SW 1271 (cell line): ENCODE data around the gene KDELR3.

Experiments
- DNase-seq, 2 experiments: peaks; one replicate each; lab custom pipeline; 2025; lab: John Stamatoyannopoulos, UW

KDELR3 gene

DNA sequence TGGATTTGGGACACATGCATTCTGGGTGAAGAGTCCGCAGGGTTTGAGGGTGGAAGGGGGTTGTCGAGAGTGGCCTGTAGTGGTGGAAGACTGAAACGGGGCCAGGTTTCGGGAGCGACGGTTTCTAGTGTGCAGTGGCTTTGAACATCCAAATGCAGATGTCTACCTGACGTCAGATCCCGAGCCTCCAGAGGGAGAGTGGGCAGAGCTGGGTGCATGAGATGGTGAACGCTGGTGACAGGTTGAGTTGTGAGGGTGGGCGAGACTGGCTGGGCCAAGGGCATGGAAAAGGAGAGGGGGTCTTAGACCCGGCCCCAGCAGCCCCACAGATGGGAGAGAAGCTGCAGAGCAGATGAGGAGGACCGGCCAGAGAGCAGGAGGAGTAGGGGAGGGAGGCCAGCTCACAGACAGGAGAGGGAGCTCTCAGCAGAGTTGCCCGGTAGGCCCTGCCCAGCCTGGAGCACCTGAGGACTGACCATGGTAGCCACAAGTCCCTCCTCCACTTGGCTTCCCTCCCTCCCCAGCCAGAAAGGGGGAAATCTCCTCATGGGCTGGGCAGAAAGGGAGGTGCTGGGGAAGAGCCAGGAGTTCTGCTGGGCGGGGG is 27.0 kb upstream of the KDELR3 start:
- no peak for DNase-seq

DNA sequence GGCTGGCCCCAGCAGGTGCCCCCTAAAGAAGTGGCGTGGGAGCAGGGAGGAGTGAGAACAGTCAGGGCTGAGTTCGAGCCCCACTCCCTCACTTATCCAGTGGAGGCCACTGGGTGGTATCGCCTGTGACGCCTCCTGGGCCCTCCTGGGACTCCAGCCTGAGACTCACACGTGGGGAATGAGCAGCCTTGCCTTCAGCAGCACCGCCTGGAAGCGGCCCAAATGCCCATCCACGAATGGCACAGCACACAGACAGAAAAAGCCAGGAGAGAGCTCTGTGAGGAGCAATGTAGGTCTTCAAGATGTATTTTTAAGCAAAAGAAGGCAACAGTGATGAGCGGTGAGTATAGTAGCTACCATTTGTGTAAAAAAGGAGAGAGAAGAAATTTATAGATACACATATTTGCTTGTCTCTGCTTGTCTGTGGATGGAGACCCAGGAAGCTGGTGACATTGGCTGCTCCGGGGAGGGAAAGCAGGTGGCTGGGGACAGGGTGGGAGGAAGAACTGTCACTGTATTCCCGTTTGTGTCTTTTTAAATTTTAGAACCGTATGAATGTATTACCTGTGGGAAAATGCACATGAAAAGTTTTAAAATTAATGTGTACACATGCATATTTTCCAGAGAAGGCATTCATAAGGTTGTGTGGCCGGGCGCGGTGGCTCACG is 26.1 kb upstream of the KDELR3 start:
- no peak for DNase-seq

DNA sequence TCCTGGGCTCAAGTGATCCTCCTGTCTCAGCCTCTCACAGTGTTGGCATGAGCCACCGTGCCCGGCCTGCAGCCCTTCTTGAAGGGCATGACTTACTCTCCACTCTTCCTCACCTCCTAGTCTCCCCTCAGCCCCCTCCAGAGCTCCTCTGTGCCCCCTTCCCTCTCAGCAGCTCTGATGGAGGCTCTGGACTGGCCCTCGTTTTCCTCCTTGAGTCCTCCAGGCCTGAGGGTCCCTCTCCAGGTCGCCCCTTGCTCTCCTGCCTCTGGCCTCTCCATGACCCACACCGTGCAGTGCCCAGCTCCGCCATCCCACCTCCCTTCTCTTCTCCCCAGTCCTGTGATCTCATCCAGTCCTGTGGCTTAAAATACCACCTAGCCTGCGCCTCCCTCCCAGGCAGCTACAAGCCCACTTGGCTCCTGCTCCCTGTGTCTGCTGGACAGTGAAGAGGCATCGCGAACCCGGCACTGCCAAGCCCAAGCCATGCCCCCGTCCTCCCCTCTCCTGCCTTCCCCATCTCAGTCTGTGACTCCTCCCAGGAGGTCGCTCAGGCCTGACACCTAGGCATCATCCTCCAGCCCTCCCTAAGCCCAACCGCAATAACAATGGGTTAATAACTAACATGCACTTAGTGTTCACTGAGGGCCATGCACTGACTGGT is 24.8 kb upstream of the KDELR3 start:
- no peak for DNase-seq

DNA sequence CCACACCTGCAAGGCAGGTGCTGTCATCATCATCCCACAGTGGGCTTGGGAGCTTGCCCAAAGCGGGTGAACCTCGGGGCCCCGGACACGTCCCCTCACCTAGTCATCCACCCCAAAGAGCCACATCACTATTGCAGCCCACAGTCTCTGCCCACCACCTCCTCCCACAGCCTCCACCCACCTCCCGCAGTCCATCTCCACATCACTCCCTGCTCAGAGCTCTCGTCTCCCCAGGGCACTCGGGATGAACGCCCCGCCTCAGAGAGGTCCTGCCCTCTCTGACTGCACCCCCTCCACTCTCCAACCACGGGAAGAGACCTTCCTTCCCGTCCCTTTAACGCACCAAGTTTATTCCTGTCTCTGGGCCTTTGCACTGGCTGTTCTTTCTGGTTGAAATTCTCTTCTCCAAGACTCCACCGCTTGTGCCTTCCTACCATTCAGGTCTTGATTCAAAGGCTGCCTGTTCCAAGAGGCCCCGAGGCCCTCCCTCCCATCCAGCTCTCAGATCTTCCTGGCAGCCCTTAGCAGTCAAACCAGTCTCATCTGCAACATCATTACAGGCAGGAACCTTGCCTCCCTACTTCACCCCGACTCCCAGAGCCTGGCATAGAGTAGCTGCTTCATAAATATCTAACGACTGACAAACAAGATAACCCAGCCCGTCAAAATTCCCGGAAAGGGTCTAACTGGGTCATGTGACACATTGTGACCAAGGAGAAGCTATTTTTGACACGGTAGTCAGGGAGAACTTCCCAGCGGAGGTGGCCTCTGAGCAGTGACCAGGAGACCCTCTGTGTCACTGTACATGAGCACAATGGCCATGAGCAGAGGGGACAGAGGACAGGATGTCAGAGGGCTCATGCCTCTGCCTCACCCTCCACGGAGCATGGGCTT is 24.0 kb upstream of the KDELR3 start:
- no peak for DNase-seq

DNA sequence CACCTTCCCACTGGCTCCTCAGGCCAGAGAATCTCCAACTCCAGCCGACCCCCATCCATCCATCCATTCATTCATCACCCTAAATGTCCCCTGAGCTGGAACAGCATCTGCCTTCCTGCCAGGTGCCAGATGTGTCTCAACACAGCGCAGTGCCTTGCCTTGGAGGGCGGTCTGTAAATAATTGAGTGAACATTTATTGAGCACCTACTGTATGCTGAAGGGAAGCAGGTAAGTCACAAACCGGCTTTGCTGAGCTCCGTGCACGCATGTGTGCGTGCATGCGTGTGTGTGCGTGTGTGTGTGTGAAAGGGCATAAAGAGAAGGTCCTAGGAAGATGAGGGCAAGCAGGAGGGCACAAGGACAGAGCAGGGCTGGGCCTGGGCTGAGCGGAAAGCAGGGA is 23.1 kb upstream of the KDELR3 start:
- DNase-seq: no peak

DNA sequence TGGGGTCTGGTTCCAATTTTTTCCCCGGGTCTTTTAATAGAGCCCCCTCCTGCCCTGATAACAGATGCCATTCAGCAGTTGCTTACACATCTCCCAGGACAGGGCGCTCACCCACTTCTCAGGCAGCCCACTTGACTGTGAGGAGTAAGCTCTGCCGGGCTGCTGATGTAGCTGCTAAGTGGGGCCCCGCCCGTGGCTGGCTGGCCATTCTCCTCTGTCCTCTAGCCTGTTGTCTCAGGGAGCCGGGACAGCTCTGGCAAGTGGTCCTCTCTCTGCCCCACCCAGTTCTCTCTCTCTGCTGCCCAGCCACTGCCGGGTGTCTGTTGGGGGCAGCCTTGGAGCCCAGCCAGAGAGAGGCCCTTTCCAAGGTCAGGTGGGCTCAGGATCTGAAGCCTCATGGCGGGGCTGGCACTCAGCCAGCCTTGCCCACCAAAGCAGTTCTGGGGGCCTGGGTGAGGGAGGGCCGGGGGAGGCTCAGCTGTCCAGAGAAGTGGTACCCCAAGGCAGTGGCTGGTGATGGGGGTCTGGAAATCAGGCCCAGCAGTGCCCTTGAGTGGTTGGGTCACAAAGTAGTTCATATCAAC is 21.8 kb upstream of the KDELR3 start:
- DNase-seq: no peak

DNA sequence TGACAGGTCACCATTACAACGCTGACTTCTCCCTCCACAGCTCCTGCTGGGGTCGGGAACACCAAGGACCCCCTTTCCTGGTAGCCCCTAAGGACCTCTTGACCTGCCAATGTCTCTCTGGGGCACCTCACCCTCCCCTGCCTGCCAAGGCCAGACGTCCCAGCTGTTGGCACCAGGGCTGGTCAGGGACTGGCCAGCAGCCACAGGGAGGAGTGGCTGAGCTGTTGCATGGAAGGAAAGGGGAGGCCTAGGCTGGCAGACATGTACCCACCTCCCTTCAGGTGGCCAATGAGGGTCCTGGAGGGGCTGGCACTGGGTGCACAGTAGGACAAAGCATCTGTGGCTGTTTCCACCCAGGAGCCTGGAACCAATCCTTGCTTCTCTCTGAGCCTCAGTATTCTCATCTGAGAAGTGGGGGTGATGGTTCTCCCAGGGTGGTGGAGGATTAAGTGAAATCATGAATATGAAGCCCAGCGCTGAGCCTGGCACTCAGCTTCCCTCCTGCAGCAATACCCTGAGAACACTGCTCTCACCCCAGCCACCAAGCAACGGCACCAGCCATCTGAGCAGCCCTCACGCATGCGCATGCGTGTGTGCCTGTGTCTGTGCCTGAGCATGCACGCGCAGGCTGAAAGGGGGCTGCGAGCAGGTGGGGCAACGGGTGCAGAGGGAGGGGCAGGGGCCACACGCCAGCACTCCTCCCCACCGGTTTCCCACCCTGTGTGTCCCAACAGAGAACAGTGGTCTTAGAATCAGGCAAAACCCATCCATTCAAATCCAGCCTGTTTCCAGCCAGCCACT is 18.8 kb upstream of the KDELR3 start:
- DNase-seq: no peak

DNA sequence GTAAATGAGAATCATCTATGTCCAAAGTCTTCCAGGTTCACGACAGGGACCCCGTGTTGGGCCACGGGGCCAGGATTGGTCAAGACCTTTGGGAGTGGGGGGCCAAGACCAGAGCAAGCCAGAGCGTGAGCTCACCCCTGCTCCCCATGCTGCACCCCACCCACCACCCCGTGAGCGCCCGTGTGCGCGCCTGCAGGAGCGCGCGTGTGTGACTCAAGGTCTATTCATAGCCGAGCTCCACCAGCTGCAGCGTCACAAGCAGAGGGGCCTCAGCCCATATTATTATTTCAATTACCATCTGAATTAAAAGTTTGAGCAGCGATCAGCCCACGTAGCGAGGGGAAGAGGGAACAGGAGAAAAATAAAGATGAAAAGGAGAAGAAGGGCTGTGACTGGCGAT is 18.1 kb upstream of the KDELR3 start:
- DNase-seq: no peak

DNA sequence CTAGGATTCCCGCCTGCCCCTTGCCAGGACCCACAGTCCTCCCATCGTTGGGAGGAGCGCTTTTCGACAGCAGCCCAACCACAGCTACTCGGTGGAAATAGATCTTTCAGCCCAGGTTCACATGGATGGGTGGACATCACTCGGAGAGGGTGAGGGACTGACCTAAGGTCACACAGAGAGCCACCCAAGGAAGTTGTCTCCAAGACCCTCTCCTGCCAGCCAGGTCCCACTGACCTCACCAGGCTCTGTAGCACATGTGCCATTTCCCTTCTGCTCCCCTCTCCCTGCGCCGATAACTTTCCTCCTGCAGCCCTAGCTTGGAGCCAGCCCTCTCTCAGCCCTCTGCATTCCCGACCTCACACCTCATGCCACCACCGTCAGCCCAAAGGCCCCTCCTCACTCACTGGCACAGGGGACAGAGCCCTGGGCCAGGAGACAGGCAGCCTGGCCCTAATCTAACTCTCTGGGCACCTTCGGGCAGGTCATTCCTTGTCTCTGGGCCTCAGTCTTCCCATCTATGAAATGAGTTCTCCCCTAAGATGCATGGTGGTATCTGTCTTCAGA is 17.6 kb upstream of the KDELR3 start:
- no peak for DNase-seq

DNA sequence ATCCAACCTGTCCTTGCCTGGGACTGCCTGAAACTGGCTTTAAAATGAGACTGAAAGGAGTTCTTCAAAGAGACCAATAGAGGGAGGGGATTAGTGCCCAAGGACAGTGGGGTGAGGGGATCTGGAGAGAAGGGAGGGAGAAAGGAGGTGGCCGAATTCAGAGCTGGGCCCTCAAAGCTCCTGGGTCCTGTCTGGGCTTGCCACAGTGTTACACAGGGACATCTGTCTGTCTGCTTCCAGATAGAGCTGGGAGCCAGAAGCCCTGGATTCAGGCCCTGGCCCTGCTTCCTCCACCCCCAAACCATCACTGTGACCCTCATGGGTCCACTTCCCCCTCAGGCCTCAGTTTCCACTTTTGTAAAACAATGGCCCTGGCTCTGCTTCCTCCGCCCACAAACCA is 16.5 kb upstream of the KDELR3 start:
- no peak for DNase-seq

DNA sequence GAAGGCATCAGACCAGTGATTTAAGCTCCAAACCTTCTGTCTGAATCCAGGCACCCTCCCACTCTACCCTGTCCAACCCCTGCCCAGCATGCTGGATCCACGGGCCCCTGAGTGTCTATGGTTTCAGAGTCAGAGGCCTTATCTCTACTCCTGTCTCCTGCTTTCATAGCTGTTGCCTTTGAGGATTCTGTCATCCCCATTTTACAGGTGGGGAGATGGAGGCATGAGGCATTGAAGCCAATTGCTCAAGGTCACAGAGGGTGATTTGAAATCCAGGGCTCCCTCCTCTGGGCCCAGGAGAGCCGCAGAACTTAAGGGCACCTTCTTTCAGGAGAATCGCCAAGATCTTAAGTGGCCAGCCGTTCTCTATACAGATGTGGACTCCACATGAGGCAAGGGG is 16.0 kb upstream of the KDELR3 start:
- no peak for DNase-seq

DNA sequence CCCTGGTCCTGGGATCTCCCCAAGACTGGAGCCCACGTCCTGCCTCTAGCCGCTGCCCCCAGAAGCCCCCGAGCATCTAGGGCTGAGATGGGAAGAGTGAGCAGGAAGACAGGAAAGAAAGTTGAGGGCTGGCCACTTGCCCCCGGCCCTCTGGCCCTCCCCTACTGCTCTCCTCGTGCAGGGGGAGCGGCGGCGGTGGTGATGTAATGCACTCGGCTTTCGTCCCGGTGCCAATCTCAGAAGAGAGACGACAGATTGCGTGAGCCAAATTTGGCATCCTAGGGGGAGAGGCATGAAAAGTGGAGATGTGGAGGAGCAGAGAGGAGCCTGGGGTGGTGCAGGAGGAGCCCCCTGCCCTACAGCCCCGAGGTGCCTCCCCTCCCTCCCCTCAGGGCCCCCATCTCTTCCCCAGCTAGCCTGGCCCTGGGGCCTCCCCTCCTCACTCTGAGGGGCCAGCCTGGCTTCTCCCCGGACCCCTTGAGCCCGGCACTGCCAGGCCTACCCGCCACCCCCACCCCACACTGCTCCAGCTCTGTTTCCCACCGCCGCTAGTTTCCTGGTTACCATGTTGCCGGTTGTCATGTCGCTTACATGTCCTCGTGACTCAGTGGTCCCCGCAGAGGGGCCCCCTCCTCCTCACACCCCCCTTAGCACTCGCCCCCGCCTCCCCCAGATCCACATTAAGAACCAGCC is 15.4 kb upstream of the KDELR3 start:
- DNase-seq: no peak

DNA sequence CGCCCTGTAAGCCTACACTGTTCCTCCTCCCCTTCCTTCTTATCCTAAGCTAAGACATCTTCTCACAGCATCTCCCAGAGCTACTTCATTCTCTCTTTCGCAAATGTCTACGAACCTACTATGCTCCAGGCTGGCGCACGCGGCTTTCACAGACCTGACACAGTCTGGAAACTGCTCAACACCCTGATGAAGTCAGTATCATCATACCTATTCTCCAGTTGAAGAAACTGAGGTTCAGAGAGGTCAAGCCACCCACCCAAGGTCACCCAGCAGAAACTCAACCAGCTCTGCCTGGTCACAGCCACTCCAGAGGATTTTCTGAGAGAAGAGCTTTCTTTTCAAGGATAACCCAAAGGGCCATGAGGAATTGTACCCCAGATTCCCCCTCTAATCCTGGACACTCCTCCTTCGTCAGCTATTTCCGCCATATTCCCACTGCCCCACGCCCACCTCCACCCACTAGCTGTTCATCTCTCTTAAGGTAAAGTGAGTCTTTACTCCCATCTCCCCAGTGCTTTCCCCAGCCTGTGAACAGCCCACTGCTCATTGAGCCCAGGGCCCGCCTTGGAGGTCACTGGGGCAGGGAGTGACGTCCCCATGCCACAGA is 14.7 kb upstream of the KDELR3 start:
- no peak for DNase-seq

DNA sequence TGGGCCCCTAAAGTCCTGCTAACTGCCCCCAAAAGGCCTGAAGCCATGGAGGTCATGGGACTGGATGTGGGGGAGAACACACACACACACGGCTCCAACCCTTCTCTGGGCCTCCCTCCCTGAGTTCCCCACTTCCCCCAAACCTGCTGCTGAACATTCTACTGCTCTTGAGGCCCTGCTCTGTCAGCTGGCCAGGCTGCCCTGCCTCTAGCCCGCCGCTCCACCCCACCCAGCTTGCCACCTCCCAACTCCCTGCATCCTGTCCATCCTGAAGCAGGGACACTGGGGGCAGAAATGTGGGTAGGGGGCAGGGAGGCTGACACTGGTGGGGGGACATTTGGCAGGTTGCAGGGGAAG is 13.9 kb upstream of the KDELR3 start:
- DNase-seq: no peak

DNA sequence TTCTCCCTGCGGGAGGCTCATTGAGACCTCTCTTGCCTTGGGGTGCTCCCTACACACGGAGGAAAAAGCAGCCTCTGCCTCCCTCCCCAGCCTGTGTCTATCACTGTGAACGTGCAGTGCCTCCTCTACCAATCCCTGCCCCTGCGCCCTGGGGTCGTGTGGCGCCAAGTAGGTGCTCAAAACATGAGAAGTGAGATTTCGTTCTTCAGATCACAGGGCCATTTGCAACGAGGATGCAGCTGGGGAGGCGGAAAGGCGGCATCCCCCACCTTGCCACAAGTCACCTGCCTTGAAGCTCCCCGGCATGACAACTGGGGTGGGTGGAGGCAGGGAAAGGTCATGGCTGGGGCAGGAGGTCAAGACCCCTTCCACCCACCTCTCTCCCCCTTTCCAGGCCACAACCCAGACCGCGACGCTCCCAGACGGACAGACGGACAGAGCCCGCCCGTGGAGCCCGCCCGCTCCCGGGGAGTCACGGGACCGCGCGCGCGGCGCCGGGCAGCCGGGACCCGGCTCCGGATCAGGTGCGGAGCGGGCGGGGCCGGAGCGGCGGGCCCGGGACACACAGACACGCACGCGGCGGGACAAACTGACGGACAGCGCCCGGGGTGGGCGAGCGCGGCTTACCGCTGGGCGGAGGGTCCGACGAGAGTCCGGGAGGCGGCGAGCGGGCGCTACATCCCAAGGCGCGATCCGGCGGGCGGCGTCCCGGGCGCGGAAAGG is 13.4 kb upstream of the KDELR3 start:
- no peak for DNase-seq

DNA sequence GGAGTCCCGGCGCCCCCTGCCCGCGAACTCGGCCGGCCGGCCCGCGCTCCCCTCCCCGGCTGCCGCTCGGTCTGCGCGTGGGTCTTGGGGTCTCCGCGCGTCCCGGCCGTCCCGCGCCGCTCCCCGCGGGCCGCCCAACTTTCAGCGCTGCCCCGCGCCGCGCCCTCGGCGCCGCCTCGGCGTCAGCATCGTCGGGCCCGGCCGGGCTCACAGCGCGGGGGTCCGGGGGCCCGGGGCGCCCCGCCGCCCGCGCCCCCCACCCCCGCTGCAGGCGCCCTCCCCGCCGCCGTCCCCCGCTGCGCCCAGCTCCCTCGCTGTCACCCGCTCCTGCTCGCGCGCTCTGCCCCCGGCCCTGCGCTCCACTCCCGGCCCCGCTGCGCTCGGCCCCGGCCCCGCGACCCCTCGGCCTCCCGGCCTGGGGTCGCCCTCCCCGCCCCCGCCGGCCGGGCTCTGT is 12.8 kb upstream of the KDELR3 start, which contains the start of gene KCNJ4:
Gene KCNJ4, minus strand, starts transcription at position 124 of the 454 bp plus-strand sequence. CDS start 27,067 bp downstream, outside the sequence.
- no peak for DNase-seq

DNA sequence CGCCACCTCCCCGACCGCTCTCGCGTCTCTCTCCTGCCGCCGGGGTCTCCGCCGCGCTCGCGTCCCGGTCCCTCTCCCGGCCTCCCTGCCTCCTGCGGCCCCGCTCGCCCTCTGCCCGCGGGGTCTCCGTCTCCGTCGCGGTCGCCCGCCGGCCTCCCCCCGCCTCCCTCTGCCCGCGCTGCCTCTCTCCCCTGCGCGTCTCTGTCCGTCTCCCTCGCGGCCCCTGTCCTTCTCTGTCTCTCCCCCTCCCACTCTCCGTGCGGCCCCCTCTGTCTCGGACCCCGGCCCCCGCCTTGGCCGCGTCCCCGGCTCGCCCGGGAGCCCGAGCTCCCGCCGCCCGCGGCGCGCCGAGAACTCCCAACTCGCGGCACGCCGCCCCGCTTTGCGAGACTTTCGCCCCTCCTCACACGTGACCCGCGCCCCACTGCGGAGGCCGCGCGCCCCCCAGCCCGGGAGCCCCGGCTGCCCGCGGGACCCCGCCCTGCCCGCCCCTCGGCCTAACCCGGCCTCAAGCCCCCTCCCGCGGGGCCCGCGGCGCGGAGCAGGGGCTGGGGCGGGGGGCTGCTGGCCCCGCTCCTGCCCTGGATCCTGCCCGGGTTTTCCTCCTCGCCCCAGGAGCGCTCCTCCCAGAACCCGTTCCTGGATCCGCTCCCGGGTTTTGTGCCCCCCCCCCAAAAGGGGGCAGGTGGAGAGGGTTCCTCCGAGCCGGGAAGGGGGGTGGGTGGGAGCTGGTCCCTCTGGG is 12.2 kb upstream of the KDELR3 start:
- DNase-seq: no peak

DNA sequence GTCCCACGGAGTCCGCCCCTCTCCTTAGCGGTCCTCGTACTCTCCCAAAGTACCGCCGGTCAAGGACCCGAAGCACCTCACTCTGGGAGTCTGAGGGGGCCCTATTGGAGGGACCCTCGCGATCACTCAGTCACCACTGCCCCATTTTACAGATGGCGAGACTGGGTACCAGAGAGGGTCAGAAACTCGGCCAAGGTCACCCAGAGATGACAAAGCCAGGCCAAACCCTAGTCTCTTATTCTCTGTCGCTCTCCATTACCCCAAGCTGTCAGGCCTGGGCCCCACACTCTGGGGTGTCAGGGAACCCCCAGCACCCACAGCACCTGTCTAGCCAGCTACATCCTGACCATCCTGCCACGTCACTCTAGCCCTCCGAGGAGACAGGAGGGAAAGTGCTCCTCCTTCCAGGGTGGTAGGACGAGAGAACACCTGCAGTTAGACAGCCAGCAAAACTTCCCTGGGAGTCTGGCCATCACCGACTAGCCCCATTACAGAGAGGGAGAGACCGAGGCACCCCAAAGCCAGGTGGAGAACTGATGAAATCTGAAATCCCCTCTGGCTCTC is 11.5 kb upstream of the KDELR3 start:
- no peak for DNase-seq
